GM12878 (cell line): ENCODE data around the gene N4BP3. TPM values are rescaled to one million over a fixed set of nuclear protein-coding genes. Genes with fewer than 3 reads are reported as not detected.

Experiments used
- BMI1 ChIP-seq: fragments of 450-650 bp; IDR thresholded peaks from 2 replicates; pipeline ENCODE4 v1.6.1; 2016; ENCODE audit warnings: mild to moderate bottlenecking, moderate library complexity, borderline replicate concordance
- FOXM1 ChIP-seq: IDR thresholded peaks from 2 replicates; pipeline ENCODE4 v1.6.1; 2012; ENCODE audit warnings: low read depth, mild to moderate bottlenecking, inconsistent platforms, low read length, moderate library complexity
- MEF2A ChIP-seq: IDR thresholded peaks from 2 replicates; pipeline ENCODE4 v1.6.1; 2011; ENCODE audit warnings: low read depth, mild to moderate bottlenecking, low read length, moderate library complexity; ENCODE audit not compliant: insufficient read depth
- NR2C1 ChIP-seq: fragments of 450-650 bp; IDR thresholded peaks from 2 replicates; pipeline ENCODE4 v1.6.1; 2017; ENCODE audit warnings: antibody characterized with exemption, mild to moderate bottlenecking, moderate library complexity
- SIX5 ChIP-seq: IDR thresholded peaks from 2 replicates; pipeline ENCODE4 v1.6.1; 2011; ENCODE audit warnings: mild to moderate bottlenecking, low read depth, low read length, moderate library complexity; ENCODE audit not compliant: severe bottlenecking
- SRF ChIP-seq, 2 experiments: IDR thresholded peaks; 2 replicates each; pipeline ENCODE4 v1.6.1; 2011; ENCODE audit warnings: low read depth in 2 of 2, low read length in 2 of 2, mild to moderate bottlenecking in 1 of 2, moderate library complexity in 1 of 2
- STAT1 ChIP-seq: fragments of 450-650 bp; conservative IDR thresholded peaks from 2 replicates; pipeline ENCODE4 v1.6.1; 2014; ENCODE audit warnings: antibody characterized with exemption, mild to moderate bottlenecking
- SUPT20H ChIP-seq: IDR thresholded peaks from 2 replicates; pipeline ENCODE4 v1.6.1; 2011; ENCODE audit warnings: low read depth, mild to moderate bottlenecking, low read length, moderate library complexity, borderline replicate concordance; ENCODE audit not compliant: control insufficient read depth
- TCF7 ChIP-seq: IDR thresholded peaks from 2 replicates; pipeline ENCODE4 v1.6.1; 2014; ENCODE audit warnings: antibody characterized with exemption, borderline replicate concordance
- ZBED1 ChIP-seq: IDR thresholded peaks from 2 replicates; pipeline ENCODE4 v1.6.1; 2016; ENCODE audit warnings: borderline replicate concordance
- polyA plus RNA-seq, 11 experiments: library from polyadenylated mRNA; depleted of rRNA in 4 of 11; unstranded in 6 of 11; stranded (reverse) in 5 of 11; fragments of >200 nt; fragmentation: Nextera tagmentation in 4 of 11; fragmentation: Illumina TruSeq in 1 of 11; extraction: Ambion mirVana in 4 of 11; extraction: Trizol in 1 of 11; gene quantifications; 1 replicate in 1 of 11; 2 replicates in 10 of 11; pipeline versions ENCODE4 v1.2.1 to v1.2.3, GENCODE V29; 2011 to 2016; ENCODE audit warnings: inconsistent platforms in 2 of 11, missing spikeins in 2 of 11, low read depth in 1 of 11
- total RNA-seq, 4 experiments: library from RNA; depleted of rRNA in 3 of 4; stranded (reverse); fragments of >200 nt in 3 of 4; fragmentation: Illumina TruSeq in 1 of 4; extraction: Trizol in 1 of 4; gene quantifications; 2 replicates each; pipeline versions ENCODE4 v1.2.1 to v1.2.3, GENCODE V29; 2013 to 2021
- TF ChIP-seq, protein P1 (sequence below): fragments of 450-650 bp; IDR thresholded peaks from 2 replicates; pipeline ENCODE4 v1.6.1; 2017; ENCODE audit warnings: antibody characterized with exemption, mild to moderate bottlenecking, moderate library complexity
- TF ChIP-seq, protein P2 (sequence below): fragments of 450-650 bp; formaldehyde crosslinking; IDR thresholded peaks from 2 replicates; pipeline ENCODE4 v1.4.0; 2020; ENCODE audit warnings: mild to moderate bottlenecking, moderate library complexity
- TF ChIP-seq, protein P3 (sequence below): fragments of 450-650 bp; formaldehyde crosslinking; IDR thresholded peaks from 2 replicates; pipeline ENCODE4 v1.4.0; 2022; ENCODE audit warnings: mild to moderate bottlenecking, moderate library complexity
- TF ChIP-seq, protein P4 (sequence below): fragments of 450-650 bp; IDR thresholded peaks from 2 replicates; pipeline ENCODE4 v1.6.1; 2017; ENCODE audit warnings: mild to moderate bottlenecking, low read depth, inconsistent platforms; ENCODE audit not compliant: poor library complexity, severe bottlenecking

N4BP3 gene
- total and polyA plus RNA-seq, 10 of the 15 experiments (the other 5 are each of a cell fraction or from before 2014, with no cell fraction given): 0.06 to 13.0 (median 4.3) TPM

DNA sequence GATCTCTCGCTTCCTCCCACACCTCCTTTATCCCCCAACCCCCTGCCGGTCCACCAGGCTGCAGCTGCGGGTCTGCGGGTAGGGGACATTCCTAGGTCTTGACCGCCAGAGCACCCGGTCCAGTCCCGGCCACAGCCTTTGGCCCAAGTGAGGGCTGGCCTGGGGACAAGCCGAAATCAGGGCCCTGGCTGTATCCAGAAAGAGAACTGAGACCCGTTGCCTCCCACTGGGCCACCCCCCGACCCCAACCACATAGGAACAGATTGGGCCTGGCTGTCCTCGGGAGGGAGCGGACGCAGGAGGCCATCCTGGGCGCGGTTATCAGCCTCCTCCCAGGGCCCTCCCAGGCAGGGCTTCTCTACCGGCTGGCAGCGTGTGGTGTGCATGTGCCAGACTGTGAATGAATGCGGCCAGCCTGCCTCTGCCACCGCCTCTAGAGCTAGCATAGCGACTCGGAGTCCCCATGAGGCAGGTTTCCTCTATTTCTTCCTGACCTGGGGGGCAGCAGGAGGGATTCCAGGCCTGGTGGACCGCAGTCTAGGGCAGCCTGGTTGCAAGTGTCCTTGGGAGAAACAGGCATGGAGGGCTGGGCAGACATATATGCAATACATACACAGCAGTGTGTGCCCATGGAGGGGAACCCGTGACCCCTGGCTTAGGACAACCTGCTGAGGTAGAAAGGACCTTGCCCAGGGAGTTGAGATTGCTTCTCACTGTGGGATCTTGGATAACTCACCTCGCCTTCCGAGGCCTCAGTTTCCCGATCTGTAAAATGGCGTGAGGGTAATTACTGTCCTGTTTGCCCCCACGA, 1.2 kb downstream of the N4BP3 start (continued):
- TF ChIP-seq, protein P1, sequence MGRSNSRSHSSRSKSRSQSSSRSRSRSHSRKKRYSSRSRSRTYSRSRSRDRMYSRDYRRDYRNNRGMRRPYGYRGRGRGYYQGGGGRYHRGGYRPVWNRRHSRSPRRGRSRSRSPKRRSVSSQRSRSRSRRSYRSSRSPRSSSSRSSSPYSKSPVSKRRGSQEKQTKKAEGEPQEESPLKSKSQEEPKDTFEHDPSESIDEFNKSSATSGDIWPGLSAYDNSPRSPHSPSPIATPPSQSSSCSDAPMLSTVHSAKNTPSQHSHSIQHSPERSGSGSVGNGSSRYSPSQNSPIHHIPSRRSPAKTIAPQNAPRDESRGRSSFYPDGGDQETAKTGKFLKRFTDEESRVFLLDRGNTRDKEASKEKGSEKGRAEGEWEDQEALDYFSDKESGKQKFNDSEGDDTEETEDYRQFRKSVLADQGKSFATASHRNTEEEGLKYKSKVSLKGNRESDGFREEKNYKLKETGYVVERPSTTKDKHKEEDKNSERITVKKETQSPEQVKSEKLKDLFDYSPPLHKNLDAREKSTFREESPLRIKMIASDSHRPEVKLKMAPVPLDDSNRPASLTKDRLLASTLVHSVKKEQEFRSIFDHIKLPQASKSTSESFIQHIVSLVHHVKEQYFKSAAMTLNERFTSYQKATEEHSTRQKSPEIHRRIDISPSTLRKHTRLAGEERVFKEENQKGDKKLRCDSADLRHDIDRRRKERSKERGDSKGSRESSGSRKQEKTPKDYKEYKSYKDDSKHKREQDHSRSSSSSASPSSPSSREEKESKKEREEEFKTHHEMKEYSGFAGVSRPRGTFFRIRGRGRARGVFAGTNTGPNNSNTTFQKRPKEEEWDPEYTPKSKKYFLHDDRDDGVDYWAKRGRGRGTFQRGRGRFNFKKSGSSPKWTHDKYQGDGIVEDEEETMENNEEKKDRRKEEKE: no peak
- TF ChIP-seq MEF2A: no peak
- TF ChIP-seq SIX5: no peak
- TF ChIP-seq, protein P2, sequence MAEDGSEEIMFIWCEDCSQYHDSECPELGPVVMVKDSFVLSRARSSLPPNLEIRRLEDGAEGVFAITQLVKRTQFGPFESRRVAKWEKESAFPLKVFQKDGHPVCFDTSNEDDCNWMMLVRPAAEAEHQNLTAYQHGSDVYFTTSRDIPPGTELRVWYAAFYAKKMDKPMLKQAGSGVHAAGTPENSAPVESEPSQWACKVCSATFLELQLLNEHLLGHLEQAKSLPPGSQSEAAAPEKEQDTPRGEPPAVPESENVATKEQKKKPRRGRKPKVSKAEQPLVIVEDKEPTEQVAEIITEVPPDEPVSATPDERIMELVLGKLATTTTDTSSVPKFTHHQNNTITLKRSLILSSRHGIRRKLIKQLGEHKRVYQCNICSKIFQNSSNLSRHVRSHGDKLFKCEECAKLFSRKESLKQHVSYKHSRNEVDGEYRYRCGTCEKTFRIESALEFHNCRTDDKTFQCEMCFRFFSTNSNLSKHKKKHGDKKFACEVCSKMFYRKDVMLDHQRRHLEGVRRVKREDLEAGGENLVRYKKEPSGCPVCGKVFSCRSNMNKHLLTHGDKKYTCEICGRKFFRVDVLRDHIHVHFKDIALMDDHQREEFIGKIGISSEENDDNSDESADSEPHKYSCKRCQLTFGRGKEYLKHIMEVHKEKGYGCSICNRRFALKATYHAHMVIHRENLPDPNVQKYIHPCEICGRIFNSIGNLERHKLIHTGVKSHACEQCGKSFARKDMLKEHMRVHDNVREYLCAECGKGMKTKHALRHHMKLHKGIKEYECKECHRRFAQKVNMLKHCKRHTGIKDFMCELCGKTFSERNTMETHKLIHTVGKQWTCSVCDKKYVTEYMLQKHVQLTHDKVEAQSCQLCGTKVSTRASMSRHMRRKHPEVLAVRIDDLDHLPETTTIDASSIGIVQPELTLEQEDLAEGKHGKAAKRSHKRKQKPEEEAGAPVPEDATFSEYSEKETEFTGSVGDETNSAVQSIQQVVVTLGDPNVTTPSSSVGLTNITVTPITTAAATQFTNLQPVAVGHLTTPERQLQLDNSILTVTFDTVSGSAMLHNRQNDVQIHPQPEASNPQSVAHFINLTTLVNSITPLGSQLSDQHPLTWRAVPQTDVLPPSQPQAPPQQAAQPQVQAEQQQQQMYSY (CRISPR knock-in tag): no peak
- TF ChIP-seq SUPT20H: no peak
- no peak for TF ChIP-seq FOXM1
- no peak for TF ChIP-seq STAT1
- no peak for TF ChIP-seq TCF7
- TF ChIP-seq, protein P3, sequence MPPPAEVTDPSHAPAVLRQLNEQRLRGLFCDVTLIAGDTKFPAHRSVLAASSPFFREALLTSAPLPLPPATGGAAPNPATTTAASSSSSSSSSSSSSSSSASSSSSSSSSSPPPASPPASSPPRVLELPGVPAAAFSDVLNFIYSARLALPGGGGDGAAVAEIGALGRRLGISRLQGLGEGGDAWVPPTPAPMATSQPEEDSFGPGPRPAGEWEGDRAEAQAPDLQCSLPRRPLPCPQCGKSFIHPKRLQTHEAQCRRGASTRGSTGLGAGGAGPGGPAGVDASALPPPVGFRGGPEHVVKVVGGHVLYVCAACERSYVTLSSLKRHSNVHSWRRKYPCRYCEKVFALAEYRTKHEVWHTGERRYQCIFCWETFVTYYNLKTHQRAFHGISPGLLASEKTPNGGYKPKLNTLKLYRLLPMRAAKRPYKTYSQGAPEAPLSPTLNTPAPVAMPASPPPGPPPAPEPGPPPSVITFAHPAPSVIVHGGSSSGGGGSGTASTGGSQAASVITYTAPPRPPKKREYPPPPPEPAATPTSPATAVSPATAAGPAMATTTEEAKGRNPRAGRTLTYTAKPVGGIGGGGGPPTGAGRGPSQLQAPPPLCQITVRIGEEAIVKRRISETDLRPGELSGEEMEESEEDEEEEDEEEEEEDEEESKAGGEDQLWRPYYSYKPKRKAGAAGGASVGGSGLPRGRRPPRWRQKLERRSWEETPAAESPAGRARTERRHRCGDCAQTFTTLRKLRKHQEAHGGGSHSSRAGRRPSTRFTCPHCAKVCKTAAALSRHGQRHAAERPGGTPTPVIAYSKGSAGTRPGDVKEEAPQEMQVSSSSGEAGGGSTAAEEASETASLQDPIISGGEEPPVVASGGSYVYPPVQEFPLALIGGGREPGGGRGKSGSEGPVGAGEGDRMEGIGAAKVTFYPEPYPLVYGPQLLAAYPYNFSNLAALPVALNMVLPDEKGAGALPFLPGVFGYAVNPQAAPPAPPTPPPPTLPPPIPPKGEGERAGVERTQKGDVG: no peak
- no peak for TF ChIP-seq NR2C1
- TF ChIP-seq BMI1: no peak
- TF ChIP-seq SRF (IDR thresholded peaks at IDR 0.05; ENCODE audit: low read depth in 2 of 2, low read length in 2 of 2): no peak
- no peak for TF ChIP-seq ZBED1
- TF ChIP-seq, protein P4, sequence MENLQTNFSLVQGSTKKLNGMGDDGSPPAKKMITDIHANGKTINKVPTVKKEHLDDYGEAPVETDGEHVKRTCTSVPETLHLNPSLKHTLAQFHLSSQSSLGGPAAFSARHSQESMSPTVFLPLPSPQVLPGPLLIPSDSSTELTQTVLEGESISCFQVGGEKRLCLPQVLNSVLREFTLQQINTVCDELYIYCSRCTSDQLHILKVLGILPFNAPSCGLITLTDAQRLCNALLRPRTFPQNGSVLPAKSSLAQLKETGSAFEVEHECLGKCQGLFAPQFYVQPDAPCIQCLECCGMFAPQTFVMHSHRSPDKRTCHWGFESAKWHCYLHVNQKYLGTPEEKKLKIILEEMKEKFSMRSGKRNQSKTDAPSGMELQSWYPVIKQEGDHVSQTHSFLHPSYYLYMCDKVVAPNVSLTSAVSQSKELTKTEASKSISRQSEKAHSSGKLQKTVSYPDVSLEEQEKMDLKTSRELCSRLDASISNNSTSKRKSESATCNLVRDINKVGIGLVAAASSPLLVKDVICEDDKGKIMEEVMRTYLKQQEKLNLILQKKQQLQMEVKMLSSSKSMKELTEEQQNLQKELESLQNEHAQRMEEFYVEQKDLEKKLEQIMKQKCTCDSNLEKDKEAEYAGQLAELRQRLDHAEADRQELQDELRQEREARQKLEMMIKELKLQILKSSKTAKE: no peak
